Heart left ventricle (tissue), 16 donors: ENCODE data around the gene ARHGEF40. TPM values are rescaled to one million over a fixed set of nuclear protein-coding genes. Genes with fewer than 3 reads are reported as not detected.

Experiments used
- ATAC-seq, 4 donors: fragments of 200-7000 bp; cut with Tn5 transposase; one replicate each; pipeline ENCODE4 v1.9.1; 2020 to 2022; ENCODE audit warnings: moderate library complexity in 4 of 4, mild to moderate bottlenecking in 3 of 4, moderate number of reproducible peaks in 1 of 4
- DNase-seq, 5 donors: peaks; one replicate each; pipeline ENCODE4 v3.0.0-alpha.2; 2020
- H3K27ac ChIP-seq, 12 donors: fragments of 200-600 bp; sonication (generic) in 4 of 12; one replicate each; pipeline versions ENCODE4 v1.5.0 to v1.8.0; 2016 to 2022; ENCODE audit warnings: mild to moderate bottlenecking in 2 of 12
- H3K27me3 ChIP-seq, 9 donors: fragments of 200-600 bp; sonication (generic) in 2 of 9; one replicate each; pipeline versions ENCODE4 v1.5.1 to v1.8.0; 2016 to 2022; ENCODE audit warnings: mild to moderate bottlenecking in 3 of 9
- H3K36me3 ChIP-seq, 9 donors: fragments of 200-600 bp; sonication (generic) in 2 of 9; one replicate each; pipeline versions ENCODE4 v1.5.0 to v1.8.0; 2018 to 2022; ENCODE audit warnings: mild to moderate bottlenecking in 2 of 9
- H3K4me1 ChIP-seq, 12 donors: fragments of 200-600 bp; sonication (generic) in 4 of 12; one replicate each; pipeline versions ENCODE4 v1.5.0 to v1.8.0; 2016 to 2022; ENCODE audit warnings: mild to moderate bottlenecking in 3 of 12
- H3K4me3 ChIP-seq, 12 donors: fragments of 200-600 bp; sonication (generic) in 4 of 12; one replicate each; pipeline versions ENCODE4 v1.5.0 to v1.8.0; 2017 to 2022; ENCODE audit warnings: mild to moderate bottlenecking in 9 of 12, moderate library complexity in 4 of 12
- H3K9me3 ChIP-seq, 12 donors: fragments of 200-600 bp; sonication (generic) in 4 of 12; one replicate each; pipeline versions ENCODE4 v1.5.0 to v1.8.0; 2016 to 2022; ENCODE audit warnings: mild to moderate bottlenecking in 1 of 12
- POLR2A ChIP-seq, 2 donors: fragments of 450-650 bp; IDR thresholded peaks; one replicate each; pipeline ENCODE4 v1.6.1; 2017; ENCODE audit warnings: antibody characterized with exemption in 2 of 2, mild to moderate bottlenecking in 2 of 2, moderate library complexity in 2 of 2
- WGBS, 4 donors: extraction: QIAGEN DNeasy Blood & Tissue Kit in 2 of 4; methylation state at CpG; one replicate each; pipeline versions ENCODE4 v1.1.5 to v1.1.7; 2013 to 2018; 5-methylcytosine and 5-hydroxymethylcytosine counted together
- intact Hi-C, 10 donors: fragments of 100-400 bp; cut with DNase I; formaldehyde crosslinking; loops; one replicate each; pipeline versions ENCODE4 v1.11.1 to v1.14.2; 2022
- polyA plus RNA-seq, 2 donors: library from polyadenylated mRNA; stranded (reverse); fragments of 200-250 nt; gene quantifications; one replicate each; pipeline ENCODE4 v1.2.3, GENCODE V29; 2013
- total RNA-seq, 9 donors: library from RNA; depleted of rRNA in 2 of 9; stranded (reverse); fragments of >200 nt in 2 of 9; fragmentation: NEBNext Ultra II Directional in 3 of 9; extraction: Animal tissue kit (Norgen Biotek cat#: 25700) in 3 of 9; gene quantifications; one replicate each; pipeline versions ENCODE4 v1.1.0 to v1.2.4, GENCODE V29; 2016 to 2023
- TF ChIP-seq, protein P1 (sequence below), 12 donors: fragments of 200-600 bp; sonication (generic) in 4 of 12; IDR thresholded peaks; one replicate each; pipeline versions ENCODE4 v1.5.0 to v1.8.0; 2018 to 2022; ENCODE audit warnings: antibody characterized with exemption in 12 of 12, mild to moderate bottlenecking in 5 of 12
- donor health status: ischemic (EF 13 %, LVEDD 7.1; RV severe dilation, severe dysfunction).
- donor health status: healthy with polysubstance abuse.
- donor health status: DM: no; HTN: yes; CAD: no.
- donor health status: DM: no; HTN: no; CAD: no.
- donor health status: ischemic (EF 25% LVEDD 6.9; RV normal size, moderate dysfunction).
- donor health status: ischemic (EF 25% LVEDD 5.7; RV mildly dilated, moderate dysfunction).
- donor health status: healthy.
- donor health status: DM: yes; HTN: yes; CAD: no.
- donor health status: ischemic (EF 35%, LVEDD 5.7; RV mildly dilated, moderate dysfunction).
- donor health status: nonischemic (EF 11% LVEDD 7.7; RV severe dilation, severe dysfunction).
- donor health status: DM: yes; HTN: yes; CAD: no.
- donor health status: PGD.
- donor health status: ischemic (EF 29% LVEDD 5.4; RV normal size, mild dysfunction).
- donor health status: nonischemic (EF 23%, LVEDD 6.1; RV moderate dilation, normal function).

ARHGEF40 gene
- total and polyA plus RNA-seq, 11 donors: 15.5 to 31.5 (median 18.7) TPM

DNA sequence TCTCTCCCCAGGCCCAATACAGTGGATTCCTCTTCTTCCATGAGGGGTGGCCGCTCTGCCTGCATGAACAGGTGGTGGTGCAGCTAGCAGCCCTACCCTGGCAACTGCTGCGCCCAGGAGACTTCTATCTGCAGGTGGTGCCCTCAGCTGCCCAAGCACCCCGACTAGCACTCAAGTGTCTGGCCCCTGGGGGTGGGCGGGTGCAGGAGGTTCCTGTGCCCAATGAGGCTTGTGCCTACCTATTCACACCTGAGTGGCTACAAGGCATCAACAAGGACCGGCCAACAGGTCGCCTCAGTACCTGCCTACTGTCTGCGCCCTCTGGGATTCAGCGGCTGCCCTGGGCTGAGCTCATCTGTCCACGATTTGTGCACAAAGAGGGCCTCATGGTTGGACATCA, 3.8 kb downstream of the ARHGEF40 start:
- DNase-seq: no peak
- Histone ChIP-seq H3K36me3 (peaks cover 0 to 64% (median 56%) of the 10 kb centered on the region in 9 donors), H3K4me1 (peaks cover 0 to 33% (median 22%) of the 10 kb centered on the region in 12 donors), H3K4me3 (no peak overlapping the region), H3K27ac (no peak overlapping the region), H3K9me3 (no peaks in the 10 kb centered on the region), H3K27me3 (peaks cover 0 to 3% (median 0%) of the 10 kb centered on the region in 9 donors)
- TF ChIP-seq, protein P1, sequence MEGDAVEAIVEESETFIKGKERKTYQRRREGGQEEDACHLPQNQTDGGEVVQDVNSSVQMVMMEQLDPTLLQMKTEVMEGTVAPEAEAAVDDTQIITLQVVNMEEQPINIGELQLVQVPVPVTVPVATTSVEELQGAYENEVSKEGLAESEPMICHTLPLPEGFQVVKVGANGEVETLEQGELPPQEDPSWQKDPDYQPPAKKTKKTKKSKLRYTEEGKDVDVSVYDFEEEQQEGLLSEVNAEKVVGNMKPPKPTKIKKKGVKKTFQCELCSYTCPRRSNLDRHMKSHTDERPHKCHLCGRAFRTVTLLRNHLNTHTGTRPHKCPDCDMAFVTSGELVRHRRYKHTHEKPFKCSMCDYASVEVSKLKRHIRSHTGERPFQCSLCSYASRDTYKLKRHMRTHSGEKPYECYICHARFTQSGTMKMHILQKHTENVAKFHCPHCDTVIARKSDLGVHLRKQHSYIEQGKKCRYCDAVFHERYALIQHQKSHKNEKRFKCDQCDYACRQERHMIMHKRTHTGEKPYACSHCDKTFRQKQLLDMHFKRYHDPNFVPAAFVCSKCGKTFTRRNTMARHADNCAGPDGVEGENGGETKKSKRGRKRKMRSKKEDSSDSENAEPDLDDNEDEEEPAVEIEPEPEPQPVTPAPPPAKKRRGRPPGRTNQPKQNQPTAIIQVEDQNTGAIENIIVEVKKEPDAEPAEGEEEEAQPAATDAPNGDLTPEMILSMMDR (IDR thresholded peaks at IDR 0.05): no peak
- TF ChIP-seq POLR2A (IDR thresholded peaks at IDR 0.05): no peak
- 90 to 100% (median 95%) methylated on average over 2 to 9 of the region's 9 CpGs for WGBS, 4 donors
- intact Hi-C loops: loop anchor here in 1 of 10 donors (2.0 kb wide), 1 partner anchor 17 kb away; no protein-coding TSS in a partner anchor
- no peak for ATAC-seq

DNA sequence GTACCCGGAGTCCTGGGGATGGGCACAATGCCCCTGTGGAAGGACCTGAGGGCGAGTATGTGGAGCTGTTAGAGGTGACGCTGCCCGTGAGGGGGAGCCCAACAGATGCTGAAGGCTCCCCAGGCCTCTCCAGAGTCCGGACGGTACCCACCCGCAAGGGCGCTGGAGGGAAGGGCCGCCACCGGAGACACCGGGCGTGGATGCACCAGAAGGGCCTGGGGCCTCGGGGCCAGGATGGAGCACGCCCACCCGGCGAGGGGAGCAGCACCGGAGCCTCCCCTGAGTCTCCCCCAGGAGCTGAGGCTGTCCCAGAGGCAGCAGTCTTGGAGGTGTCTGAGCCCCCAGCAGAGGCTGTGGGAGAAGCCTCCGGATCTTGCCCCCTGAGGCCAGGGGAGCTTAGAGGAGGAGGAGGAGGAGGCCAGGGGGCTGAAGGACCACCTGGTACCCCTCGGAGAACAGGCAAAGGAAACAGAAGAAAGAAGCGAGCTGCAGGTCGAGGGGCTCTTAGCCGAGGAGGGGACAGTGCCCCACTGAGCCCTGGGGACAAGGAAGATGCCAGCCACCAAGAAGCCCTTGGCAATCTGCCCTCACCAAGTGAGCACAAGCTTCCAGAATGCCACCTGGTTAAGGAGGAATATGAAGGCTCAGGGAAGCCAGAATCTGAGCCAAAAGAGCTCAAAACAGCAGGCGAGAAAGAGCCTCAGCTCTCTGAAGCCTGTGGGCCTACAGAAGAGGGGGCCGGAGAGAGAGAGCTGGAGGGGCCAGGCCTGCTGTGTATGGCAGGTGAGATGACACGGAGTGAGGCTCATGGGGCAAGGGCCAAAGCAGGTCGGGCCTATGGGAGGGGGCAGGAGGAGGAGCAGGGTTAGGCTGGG, 4.5 kb downstream of the ARHGEF40 start:
- no peak for ATAC-seq
- WGBS, 4 donors: 87 to 93% (median 91%) methylated on average over 25 to 26 of the region's 26 CpGs
- Histone ChIP-seq H3K27me3 (no peaks in the 10 kb centered on the region), H3K9me3 (no peaks in the 10 kb centered on the region), H3K27ac (no peak overlapping the region), H3K4me1 (peaks cover 0 to 26% (median 16%) of the 10 kb centered on the region in 12 donors), H3K36me3 (peaks cover 0 to 71% (median 64%) of the 10 kb centered on the region in 9 donors), H3K4me3 (no peak overlapping the region)
- no peak for DNase-seq
- no peak for TF ChIP-seq POLR2A (IDR thresholded peaks at IDR 0.05)
- TF ChIP-seq, protein P1 (IDR thresholded peaks at IDR 0.05): no peak
- intact Hi-C loops: no loop called here

DNA sequence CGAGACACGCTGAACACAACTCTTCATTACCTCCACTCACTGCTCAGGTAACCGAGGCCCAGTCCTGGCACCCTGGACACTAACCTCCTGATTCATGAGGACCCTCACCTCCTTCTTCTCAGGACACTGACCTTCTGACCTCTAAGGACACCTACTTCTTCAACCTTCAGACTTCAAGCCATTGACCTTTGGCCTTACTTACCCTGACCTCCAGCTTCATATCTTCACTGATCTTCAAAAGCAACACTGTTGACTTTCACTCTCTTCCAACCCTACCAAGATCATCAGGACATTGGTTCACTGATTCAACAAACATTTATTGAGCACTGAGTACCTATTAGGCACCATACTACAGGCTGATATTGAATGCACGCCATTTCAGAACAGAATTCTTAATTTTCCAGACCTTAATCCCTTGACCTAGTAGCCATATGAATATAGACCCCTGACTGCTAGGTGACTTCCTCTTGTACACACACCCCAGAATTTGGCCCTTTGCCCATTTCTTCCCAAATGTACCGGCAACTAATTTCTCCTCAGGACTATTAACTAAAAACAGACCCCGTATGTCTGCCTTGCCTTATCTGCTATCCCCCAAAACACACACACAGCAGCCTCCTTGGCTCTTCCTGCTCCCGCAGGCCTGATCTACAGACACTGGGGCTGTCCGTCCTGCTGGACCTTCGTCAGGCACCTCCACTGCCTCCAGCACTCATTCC, 5.8 kb downstream of the ARHGEF40 start:
- Histone ChIP-seq H3K4me3 (no peak overlapping the region), H3K4me1 (peaks cover 0 to 21% (median 14%) of the 10 kb centered on the region in 12 donors), H3K9me3 (no peaks in the 10 kb centered on the region), H3K36me3 (peaks cover 0 to 82% (median 74%) of the 10 kb centered on the region in 9 donors), H3K27me3 (no peaks in the 10 kb centered on the region), H3K27ac (no peak overlapping the region)
- TF ChIP-seq POLR2A (IDR thresholded peaks at IDR 0.05): no peak
- TF ChIP-seq, protein P1 (IDR thresholded peaks at IDR 0.05): no peak
- WGBS, 4 donors: 85 to 88% (median 87%) methylated on average over 9 of the region's 9 CpGs
- intact Hi-C loops: no loop called here
- no peak for DNase-seq
- ATAC-seq: no peak

DNA sequence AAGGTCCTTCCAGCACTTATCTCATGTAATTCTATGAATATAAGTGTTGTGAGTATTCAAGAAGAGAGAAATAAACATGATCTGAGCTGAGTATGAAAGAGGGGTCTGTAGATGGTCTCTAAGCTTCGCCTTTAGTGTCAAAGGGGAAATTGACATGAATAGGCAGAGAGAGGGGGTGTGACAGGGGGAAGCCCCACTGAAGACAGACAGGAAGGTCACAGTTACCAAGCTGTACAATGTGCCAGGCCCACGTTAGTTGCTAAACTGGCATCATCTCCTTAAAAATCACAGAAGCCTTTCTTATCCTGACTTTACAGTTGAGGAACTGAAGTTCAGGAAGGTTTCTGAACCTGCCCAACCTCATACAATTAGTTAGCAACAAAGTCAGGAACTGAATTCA, 7.6 kb downstream of the ARHGEF40 start:
- no peak for DNase-seq

More for the DNA sequence above, 7.6 kb downstream of the ARHGEF40 start:
- ATAC-seq: no peak
- WGBS, 4 donors: 77 to 88% (median 85%) methylated on average over 2 of the region's 2 CpGs
- Histone ChIP-seq H3K27me3 (no peaks in the 10 kb centered on the region), H3K4me3 (no peak overlapping the region), H3K4me1 (peaks cover 0 to 7% (median 3%) of the 10 kb centered on the region in 12 donors), H3K27ac (no peak overlapping the region), H3K9me3 (no peaks in the 10 kb centered on the region), H3K36me3 (peaks cover 0 to 99% (median 91%) of the 10 kb centered on the region in 9 donors)
- intact Hi-C loops: no loop called here
- no peak for TF ChIP-seq POLR2A (IDR thresholded peaks at IDR 0.05)
- TF ChIP-seq, protein P1 (IDR thresholded peaks at IDR 0.05): no peak
